Stimulated activated CD4-positive, alpha-beta T cell treated with anti-CD3 and anti-CD28 coated beads, Interleukin-1b, Interleukin-23, amount 100 ng/mL, for 48 hours (primary cell): Measurements from ENCODE around the gene KCNN3.
A peak's percentile ranks its signal among the peaks of the same experiment; 100 is the strongest.

ENCODE experiments used
- DNase-seq: peaks from one replicate; pipeline ENCODE4 v3.0.0-alpha.2; 2020

KCNN3 gene

DNA sequence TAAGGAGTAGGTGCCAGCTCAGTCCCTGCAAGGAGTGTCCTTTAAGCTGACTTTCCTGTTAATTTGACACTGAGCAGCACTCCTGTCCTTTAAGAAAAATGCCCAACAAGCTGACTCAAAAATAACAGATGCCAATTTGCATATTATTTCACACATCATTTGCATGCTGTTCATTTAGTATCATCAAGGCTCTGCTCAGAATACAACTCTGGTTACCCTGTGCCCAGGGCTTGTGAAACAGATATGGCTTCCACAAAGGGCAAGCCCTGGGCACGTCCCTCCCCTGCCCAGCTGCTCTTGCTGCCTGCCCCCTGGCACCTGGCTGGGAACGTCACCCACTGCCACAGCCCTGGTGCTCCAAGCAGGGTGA is 10.3 kb downstream of the KCNN3 start:
- DNase-seq = no peak

DNA sequence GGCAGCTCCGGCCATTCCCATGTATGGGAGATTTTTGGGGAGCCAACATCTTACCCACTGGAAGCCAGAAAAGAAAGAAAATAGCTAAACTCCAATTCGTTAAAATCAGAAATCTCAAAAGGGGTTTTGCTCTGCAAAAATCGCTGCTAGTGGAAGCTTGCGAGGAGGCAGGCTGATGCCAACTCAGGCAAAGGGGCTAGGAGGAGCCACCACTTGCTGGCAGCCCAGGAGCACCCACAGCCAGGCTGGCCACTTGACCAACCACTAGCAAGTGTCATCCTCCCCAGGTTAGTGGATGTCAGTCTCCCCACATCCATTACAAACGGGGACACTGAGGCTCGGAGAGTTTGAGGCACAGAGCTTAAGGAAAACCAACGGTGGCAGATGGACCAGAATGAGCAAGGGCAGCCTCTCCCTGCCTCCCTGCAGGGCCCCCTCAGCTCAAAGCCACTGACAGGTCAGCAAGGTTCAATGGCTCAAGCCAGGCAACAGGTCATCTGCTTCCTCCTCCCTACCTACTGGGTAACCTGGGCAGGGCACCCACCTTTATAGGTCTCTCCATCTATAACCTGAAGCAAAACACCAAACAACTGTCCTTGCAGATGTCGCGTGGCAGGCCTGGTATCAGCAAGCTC is 10.8 kb downstream of the KCNN3 start:
- no peak for DNase-seq

DNA sequence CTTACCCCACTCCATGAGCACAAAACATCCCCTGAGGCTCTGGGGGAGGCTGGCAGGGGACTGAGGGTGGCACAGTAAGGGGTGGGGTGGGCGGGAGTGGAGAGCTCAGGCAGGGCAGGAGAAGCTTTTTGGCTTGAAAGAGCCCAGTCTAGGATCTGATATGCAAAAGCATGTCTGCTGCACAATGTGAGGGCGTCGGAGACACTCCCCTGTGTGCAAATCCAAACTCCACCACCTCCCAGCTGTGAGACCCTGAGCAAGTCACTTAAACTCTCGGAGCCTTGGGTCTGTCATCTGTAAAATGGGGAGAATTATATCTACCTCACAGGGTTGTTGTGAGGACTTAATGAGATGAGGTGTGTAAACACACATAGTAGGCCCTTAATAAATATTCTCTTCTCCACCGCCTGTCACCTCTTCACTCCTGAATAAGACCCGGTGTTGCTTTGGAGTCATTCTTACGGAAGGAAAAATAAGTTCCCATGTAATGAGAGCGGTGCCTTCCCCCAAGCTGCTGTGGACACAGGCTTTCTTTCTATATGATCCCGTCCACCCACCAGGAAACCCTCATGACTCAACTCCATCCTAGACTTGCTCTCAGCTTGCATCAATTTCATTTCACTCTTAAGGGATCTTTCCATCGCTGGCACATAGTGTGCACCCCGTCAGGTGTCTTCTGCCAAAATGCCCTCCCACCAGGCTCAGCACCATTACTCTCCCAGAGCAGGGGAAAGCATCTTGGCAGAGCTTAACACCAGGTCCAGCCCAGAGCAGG is 12.5 kb downstream of the KCNN3 start:
- DNase-seq = no peak

DNA sequence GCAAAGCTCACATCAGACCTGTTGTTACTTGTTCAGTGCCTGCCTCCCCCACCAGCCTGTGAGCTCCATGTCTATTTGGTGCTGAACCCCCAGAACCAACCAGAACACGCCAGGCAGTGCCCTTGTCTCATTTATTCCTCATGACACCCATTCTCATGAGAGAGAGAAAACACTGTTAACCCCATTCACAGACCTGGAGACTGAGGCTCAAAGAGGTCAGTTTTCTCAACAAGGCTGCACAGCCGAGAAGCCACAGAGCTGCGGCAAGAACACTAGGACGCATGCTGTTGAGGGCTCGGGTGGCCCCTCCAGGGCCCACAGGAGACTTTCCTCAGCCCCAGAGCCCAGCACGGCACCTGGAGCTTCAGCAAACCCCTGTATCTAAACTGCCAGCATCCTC is 13.1 kb downstream of the KCNN3 start:
- no peak for DNase-seq

DNA sequence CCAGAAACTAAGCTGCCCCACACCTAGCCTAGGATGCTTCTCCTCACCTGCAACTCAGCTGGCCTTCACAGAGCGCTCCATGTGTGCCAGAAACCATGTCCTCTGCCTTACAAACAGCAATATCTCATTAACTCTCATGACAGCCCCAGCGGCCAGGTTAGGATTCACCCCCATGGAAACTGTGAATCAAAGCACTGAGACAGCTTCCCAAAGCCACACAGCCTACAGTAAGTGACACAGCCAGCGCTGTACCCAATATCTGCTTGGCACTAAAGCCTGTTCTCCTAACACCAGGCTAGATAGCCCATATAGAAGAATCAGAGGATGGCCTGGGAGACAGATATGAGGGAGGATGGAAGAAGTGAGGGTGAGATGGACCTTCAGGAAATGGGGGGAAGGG is 13.5 kb downstream of the KCNN3 start:
- DNase-seq = no peak

DNA sequence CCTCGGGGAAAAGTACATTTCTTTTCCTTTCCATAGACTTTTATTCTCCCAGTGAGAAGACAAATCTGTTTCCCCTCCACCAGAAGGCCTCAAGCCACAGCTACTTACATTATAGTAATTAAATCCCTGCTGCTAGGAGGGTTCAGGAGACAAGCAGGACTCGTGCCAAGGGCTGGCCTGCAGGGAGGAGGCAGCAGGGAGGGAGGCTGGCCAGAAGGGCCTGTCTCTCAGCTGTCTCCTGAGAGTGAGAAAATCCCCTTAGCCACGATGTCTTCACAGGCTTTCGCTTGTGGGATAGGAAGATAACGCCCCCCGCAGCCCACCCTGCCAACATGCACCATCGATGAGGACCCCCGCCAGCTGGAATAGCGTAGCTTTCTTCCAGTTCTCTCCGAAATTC is 14.0 kb downstream of the KCNN3 start:
- DNase-seq = no peak

DNA sequence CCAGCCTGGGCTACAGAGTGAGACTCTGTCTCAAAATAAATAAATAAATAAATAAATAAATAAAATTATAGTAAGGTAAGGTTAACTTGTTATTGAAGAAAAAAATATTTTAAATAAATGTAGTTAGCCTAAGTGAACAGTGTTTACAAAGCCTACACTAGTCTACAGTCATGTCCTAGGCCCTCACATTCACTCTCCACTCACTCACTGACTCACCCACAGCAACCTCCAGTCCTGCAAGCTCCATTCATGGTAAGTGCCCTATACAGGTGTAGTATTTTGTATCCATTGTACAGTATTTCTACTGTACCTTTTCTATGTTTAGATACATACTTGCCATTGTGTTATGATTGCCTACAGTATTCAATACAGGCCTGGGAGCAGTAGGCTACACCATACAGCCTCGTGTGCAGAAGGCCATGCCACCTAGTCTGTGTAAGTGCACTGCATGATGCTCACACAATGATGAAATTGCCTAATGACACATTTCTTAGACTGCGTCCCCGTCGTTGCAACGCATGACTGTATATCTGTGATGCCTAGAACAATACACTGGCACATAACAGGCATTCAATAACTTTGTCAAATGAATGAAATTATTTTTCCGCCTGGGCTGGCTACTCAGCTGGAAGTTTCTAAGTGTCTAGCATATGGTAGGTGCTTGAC is 14.8 kb downstream of the KCNN3 start:
- DNase-seq = no peak

DNA sequence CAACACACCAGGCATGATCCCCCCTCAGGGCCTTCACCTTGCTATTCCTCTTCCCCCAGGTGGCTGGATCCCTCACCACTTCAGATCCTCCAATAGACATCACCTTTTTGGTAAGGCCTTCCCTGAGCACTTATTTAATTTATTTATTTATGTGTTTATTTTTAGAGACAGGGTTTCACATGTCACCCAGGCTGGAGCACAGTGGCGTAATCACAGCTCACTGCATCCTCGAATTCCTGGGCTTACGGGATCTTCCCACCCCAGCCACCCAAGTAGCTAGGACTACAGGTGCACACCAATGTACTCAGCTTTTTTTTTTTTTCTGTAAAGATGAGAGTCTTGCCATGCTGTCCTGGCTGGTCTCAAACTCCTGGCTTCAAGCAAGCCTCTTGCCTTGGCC is 17.2 kb downstream of the KCNN3 start:
- DNase-seq = no peak

DNA sequence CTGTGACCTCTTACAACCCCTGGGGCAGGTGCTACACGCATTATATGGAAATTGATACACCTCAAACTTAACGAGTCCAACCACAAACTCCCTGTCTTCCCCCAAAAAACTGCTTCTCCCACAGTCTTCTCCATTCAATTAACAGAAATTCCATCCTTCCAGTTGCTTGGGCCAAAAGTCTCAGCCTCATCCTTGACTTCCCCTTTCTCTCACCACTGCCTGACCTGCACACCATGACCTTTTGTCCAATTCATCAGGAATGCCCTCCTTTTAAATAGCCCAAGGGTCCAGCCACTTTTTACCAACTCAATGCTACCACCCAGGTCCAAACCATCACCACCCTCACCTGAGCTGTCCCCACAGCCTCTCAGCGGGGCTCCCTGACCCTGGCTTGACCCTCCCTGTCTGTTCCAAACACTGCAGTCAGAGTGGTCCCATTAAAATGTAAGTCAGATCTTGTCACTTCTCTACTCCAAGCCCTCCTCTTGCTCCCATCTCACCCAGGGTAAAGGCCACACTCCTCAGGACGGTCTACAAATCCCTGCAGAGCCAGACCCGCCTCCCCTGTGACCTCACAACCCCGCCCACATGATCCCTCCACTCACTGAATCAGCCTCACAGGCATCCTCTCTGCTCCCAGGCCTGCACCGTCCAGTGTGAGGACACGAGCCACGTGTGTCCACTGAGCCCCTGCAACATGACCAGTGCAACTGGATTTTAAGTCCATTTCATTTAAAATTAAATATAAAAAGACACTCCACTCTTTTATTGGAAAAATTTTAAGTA is 18.5 kb downstream of the KCNN3 start:
- DNase-seq = no peak

DNA sequence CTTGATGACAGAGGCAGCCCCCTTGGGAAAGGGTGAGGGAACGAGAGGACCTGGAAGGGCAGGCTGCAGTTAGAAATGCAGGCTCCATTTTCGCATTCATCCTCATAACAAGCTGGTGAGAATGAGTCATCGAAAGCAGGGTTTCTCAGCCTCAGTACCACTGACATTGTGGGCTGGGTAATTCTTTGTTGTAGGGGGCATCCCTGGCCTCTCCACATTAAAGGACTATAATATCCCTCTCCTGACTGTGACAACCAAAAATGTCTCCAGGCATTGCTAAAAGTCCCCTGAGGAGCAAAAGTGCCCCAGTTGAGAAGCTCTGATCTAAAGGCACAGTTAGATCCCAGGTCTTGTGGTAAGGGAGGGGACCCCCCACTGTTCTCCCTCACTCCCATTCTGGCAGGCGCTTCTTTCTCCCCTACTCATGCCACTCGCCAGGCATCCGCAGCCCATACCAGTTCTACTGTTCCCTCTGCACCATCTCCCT is 20.4 kb downstream of the KCNN3 start:
- peak; percentile 55 for DNase-seq

DNA sequence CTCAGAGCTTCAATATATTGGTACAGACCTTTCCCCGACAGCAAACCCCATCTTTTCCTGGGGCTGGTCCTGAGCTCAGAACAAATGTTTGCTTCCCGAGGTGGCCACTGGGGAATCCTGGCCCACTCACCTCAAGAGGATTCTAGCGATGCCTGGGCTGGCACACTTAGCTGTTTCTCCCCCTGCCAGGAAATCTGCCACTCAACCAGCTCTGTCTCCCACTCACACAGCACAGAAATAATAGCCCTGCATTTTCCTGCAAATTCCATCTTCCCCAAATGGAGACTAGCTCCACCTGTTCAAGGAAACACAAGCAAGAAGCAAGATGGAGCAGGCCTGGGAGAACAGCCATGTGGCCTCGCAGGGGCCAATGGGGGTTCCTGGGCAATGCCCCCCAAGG is 21.1 kb downstream of the KCNN3 start:
- DNase-seq = no peak

DNA sequence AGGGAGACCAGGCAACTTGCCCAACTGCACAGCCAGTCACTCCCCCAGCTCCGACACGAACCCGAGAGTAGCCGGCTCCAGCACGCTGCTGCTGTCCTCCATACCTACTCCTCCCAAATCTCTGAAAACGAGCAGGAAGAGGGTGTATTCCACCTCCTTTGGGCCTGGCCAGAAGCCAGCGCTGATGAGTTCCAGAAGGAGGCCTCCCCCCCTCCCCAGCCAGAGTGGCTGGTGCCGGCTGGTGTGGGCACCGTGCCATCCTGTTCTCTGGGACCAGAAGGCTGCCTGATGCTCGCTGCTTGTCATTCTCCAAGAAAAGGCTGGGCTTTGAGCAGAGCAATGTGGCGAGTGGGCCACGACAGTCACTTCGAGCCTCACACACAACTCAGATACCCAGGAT is 22.2 kb downstream of the KCNN3 start:
- DNase-seq = no peak

DNA sequence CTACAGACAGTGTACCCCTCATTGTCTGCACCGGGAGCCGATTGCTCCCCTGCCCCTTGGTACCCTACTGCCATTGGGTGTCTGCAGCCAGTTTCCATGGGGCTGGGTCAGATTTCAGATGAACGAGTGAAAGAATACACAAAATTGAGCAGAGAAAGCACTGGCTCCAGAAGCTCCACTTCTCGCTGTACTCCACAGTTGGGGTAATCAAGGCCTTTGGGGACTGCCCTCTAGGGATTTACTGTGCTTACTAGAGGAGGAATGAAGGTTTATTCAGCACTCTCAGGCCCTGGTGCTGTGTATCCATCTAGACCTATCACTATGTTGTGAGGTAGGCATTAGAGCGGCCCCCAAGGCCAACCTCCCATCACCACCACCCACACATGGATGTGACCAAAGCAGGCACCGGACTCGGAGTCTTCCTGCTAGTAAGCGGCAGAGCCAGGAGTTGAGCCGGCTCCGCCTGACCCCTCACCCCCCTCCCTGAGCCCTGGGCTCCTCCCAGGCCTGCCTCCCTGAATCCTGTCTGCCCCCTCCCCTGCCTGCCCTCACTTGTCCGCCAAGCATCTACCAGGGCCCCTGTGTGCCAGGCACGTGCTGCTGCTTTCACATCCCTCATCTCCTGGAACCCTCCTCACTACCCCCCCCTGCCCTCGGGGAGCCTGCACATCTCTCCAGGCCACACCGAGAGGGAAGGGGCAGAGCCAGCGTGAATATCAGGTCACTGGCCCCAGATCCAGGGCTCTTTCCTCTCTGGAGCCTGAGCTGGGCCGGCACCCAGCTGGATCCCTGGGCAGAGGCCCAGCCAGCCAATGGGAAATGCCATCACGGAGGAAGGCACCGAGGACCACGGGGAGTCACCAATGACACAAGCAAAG is 23.3 kb downstream of the KCNN3 start:
- DNase-seq = no peak

DNA sequence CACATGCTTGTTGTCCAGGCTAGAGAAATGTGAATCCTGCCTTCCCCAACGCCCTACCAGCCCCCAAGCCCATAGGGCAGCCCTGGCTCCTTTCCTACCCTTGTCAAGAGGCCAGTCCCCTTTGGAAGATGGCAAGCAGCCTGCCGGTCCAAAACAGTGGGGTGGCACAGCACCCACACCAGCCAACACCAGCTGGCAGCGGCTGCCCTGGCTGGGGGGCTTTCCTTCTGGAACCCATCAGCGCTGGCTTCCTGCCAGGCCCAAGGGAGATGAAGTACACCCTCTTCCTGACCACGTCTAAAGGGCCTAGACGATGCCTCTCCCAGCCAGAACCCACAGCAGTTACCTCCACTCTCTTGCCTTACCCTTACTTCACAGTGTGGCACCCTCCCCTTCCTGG is 24.2 kb downstream of the KCNN3 start:
- DNase-seq = no peak

DNA sequence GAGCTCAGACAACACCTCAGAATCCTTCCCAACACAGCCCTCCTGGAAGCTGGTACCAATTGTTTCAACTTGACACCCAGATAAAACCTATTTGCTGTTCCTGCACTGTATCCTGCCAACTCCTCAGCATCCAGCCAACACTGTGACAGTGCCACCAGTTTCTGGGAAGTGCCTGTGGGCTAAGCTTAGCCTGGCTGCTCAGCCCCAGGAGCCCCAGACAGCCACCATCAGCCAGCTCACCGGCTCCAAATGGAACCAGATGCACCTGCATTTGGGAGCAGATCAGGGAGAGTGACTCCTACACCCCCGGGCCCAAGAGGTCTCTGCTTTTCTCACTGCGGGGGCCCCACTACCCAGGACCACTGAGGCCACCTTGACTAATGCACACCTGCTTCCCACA is 24.9 kb downstream of the KCNN3 start:
- DNase-seq = no peak

DNA sequence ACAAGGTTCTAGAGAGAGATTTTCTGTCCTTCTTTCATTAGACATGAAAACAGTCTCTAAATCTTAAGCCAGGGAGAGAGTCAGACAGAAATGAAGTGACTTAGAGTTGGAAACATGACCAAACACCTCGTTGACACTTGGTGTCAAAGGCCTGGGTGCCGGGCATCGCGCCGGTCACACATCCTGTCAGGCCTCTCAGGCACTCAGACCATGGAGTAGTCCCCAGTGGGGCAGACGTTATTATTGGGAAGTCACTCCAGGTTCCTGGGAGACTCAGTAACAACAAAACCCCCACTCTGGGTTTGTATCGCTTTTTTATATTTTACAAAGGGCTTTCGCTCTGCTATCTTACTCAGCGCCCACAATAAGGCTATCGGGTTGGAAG is 25.8 kb downstream of the KCNN3 start:
- DNase-seq = no peak

DNA sequence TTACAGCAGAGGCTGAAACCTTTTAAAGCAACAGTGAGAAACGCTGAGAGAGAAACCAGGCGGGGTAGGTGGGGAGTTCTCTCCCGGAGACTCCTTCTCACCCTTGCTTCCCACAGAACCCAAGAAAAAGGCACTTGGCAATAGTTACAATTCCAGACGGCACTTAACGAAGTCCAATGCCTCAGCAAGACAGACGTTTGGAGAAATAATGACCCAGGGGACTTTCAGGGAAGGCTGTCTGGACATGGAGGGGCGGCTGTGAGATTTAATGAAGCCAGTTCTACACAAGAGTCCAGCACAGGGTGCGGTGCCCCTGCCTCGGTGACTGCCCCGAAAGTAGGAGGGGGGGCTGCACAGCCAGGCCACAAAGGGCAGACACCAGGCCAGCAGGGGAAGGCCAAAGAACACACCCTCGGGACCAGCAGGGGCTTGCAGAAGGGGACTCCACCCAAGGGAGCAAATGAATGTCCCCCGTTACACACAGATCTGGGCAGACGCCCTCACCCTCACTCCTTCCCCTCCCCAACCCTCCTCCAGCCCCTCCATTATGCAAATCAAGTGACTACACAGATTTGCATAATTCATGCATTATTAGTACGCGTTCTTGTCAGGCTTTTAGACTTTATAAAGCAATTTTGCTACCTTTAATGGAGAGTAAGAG is 26.3 kb downstream of the KCNN3 start:
- DNase-seq = no peak

DNA sequence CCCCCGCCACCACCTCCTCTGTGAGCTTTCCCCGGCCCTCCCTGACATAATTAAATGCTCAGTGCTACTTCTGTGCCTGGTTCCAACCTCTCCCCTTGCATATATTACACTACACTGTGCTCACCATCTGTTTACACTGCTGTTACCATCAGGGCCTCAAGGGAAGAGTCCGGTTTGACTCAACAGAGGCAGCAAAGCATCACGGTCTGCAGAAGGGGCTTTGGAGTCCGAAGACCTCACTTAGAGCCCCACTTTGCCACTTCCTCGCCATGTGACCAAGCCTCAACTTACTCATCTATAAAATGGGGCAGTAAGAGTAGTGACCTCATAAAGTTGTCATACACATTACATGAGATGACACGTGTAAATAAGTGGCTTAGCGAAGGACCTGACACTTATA is 27.4 kb downstream of the KCNN3 start:
- no peak for DNase-seq

DNA sequence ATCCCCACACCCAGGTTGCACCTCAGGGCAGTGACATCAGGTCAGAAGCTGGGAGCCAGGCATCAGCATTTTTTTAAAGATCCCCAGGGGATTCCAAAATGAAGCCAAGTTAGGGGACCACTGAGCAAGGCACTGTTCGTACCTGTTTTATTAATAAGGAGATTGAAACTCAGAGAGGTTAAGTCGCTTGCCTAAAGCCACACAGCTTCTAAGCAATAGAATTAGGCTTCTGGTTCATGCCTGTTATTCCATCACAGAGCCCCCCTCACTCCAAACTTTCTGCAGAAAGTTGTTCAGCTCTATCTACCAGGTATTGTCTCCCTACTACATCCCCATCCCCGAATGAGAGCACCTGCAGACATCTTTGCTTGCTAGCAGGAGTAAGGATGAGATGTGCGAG is 28.7 kb downstream of the KCNN3 start:
- no peak for DNase-seq

DNA sequence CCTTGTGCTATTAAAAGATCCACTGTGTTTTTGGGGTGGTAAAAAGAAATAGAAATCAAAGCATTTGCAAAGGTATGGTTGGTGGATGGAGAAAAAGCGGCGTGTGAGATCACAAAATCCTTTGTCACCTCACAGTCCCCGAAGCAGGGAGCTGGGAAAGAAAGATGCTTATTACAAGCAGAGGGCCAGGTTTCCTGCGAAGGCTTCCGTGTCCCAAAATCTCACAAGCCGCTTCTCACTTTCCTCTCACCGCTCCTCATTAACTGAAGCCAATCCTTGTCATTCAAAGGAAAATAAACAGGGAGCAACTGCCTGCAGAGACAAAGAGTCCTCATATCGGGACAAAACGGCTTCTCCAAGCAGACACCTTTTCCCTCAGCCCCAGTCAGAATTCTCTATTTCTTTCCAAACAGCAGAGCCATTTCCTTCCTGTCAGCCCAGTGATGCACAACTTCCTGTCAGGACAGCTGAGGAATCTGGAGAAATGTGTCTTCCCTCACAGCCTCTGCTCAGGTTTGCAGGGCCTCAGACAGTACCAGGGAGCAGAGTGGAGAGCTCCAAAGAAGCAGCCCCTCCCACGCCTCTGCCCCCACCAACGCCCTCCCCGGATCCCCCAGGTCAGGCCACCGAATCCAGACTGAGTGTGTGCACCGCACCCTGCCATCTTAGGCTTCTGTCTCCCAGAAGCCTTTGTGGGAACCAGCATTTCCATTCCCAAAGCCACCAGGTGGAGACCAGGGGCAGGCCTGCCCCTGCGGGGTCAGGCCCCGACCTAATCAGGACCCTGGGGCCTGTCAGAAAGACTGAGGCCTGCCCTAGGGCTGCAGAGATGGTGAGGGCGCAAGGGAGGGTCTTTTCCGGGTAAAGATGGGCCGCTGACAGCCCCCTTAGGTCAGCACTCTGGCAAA is 29.6 kb downstream of the KCNN3 start:
- no peak for DNase-seq

DNA sequence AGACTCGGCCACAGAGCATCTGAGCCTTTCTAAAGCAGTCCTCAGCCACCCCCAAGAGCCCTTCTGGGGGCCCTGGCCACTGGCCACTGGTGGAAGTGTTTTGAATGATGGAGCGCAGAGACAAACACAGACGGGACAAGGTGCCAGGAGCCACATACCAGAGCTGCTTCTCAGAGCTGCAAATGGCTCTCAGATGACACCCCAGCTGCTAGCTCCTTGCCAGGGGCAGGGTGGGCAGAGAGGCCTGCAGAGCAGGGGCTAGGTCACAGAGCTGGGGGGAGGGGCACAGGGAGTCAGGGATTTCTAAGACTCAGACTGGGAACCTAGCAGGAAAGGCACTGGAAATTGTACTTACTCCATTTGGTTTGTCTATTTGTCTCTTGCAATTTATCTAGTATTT is 30.4 kb downstream of the KCNN3 start:
- DNase-seq = no peak
